ENCODE measurements around the gene TMEM164.

DNA sequence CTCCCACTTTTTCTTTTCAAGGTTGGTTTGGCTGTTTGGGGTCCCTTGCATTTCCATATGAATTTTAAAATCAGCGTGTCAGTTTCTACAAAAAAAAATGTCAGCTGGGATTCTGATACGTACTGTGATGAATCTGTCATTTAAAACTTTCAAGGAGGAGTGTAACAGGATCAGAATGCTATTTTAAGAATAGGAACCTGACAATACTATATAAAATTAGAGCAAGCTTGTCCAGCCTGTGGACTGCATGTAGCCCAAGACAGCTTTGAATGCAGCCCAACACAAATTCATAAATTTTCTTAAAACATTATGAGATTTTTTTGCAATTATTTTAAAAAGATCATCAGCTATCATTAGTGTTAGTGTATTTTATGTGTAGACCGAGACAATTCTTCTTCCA, 56.5 kb downstream of the TMEM164 start:
- TF ChIP-seq, protein P1, sequence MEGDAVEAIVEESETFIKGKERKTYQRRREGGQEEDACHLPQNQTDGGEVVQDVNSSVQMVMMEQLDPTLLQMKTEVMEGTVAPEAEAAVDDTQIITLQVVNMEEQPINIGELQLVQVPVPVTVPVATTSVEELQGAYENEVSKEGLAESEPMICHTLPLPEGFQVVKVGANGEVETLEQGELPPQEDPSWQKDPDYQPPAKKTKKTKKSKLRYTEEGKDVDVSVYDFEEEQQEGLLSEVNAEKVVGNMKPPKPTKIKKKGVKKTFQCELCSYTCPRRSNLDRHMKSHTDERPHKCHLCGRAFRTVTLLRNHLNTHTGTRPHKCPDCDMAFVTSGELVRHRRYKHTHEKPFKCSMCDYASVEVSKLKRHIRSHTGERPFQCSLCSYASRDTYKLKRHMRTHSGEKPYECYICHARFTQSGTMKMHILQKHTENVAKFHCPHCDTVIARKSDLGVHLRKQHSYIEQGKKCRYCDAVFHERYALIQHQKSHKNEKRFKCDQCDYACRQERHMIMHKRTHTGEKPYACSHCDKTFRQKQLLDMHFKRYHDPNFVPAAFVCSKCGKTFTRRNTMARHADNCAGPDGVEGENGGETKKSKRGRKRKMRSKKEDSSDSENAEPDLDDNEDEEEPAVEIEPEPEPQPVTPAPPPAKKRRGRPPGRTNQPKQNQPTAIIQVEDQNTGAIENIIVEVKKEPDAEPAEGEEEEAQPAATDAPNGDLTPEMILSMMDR (IDR thresholded peaks at IDR 0.05): no peak
- no peak for TF ChIP-seq POLR2A (IDR thresholded peaks at IDR 0.05)

Measured in right lobe of liver (tissue), 4 donors.